HUES48 (cell line): ENCODE measurements around the gene AK2.
"Not testable (repeated sequence)": the region's sequence is repeated elsewhere in the genome, so short reads cannot be mapped to it uniquely, and the experiment has no call there.

Experiments used
- H3K27ac ChIP-seq: one replicate; pipeline ENCODE4 v1.7.0; 2013; ENCODE audit warnings: low read depth, low read length, inconsistent platforms
- H3K27me3 ChIP-seq: 2 replicates; pipeline ENCODE4 v1.6.1; 2013; ENCODE audit warnings: mild to moderate bottlenecking, low read length; ENCODE audit not compliant: control insufficient read depth, insufficient read depth
- H3K36me3 ChIP-seq: 2 replicates; pipeline ENCODE4 v1.6.1; 2013; ENCODE audit warnings: low read length; ENCODE audit not compliant: control insufficient read depth, insufficient read depth
- H3K4me1 ChIP-seq: 2 replicates; pipeline ENCODE4 v1.6.1; 2013; ENCODE audit warnings: mild to moderate bottlenecking, low read length; ENCODE audit not compliant: control insufficient read depth, insufficient read depth
- H3K4me3 ChIP-seq: 2 replicates; pipeline ENCODE4 v1.5.1; 2013; ENCODE audit warnings: mild to moderate bottlenecking, low read depth, low read length
- H3K9ac ChIP-seq: 2 replicates; pipeline ENCODE4 v1.6.1; 2013; ENCODE audit warnings: mild to moderate bottlenecking, low read depth, low read length, moderate library complexity
- H3K9me3 ChIP-seq: 2 replicates; pipeline ENCODE4 v1.6.1; 2013; ENCODE audit warnings: low read length; ENCODE audit not compliant: control insufficient read depth, insufficient read depth

AK2 gene

DNA sequence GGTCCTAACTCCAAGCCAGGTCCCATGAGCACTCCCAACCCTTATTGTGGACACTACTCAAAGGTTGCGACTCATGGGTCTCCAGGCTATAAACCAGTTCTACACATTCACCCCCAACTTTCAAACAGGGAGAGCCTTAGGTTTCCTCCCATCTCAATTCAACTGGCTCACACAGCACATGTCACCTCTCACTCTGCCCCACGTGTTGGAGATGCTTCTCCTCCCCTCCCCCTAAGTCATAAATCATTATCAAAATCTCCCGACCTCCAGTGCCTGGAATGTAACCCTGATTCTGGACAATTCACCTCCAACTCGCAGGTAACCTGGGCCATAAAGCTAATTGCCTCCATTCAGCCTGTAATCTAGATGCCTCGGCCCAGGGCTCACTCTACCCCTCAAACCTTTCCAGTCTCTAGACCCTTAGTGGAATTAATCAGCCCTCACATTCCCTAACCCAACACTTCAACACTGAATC lies 595 bp downstream of the AK2 start:
- Histone ChIP-seq H3K9me3 (no peaks in the 10 kb centered on the region), H3K27ac (peak overlapping the region; percentile 46), H3K4me3 (peak overlapping the region; percentile 71), H3K27me3 (no peaks in the 10 kb centered on the region), H3K36me3 (peaks cover 22% of the 10 kb centered on the region), H3K4me1 (peaks cover 9% of the 10 kb centered on the region), H3K9ac (peak overlapping the region; percentile 64)

DNA sequence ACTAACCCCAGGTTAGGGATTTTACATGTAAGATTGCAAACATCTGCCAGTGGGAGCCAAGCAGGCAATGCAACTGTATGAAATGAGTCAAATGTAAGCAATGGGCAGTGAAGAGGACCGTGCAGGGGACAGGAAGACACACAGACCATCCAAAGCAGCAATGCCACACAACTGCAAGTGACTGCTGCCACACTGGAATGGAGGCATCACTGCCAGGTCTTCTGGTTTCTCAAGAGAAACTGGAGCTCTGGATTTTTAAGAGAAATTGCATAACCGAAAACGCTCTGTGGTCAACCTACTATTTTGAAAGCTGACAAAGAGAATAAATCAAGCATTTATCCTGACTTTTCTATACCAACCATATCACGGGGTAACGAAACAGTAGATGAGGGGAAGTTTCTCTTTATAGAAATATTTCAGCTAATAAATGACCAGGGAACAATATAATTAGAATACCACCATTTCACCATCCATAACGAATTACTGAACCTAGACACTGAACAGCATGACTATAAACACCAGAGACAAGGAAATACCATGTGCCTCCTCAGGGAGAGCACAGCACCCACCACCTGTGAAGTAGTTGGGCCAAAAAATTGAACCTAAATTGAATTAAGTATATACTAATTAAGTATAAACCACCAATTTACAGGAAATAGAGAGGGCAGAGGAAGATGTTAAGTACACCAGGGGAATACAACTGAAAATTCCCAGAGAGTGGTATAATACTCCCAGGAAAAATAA lies 4.4 kb downstream of the AK2 start:
- Histone ChIP-seq H3K9ac (no peak overlapping the region), H3K4me3 (no peak overlapping the region), H3K27me3 (no peaks in the 10 kb centered on the region), H3K9me3 (no peaks in the 10 kb centered on the region), H3K36me3 (peaks cover 31% of the 10 kb centered on the region), H3K4me1 (peaks cover 14% of the 10 kb centered on the region), H3K27ac (no peak overlapping the region)

DNA sequence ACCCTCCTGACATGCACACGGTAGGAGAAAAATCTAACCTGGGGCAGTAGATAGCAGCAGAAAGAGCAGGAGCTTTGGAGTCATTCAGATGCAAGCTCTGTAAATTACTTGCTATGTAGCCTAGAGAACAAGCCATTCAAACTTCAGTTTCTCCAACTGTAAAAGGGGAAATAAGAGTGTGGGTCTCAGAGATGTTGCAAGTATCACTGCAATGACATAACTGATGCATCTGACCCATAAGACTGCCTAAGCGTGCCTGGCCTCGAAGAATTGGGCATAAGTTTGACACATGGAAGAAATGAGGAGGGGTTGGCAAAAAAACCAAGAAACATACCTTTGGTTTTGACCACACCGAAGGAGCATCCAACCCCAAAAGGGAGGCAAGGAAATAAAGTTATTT lies 5.2 kb downstream of the AK2 start:
- Histone ChIP-seq H3K4me3 (no peak overlapping the region), H3K4me1 (peaks cover 14% of the 10 kb centered on the region), H3K9ac (no peak overlapping the region), H3K9me3 (no peaks in the 10 kb centered on the region), H3K36me3 (peaks cover 31% of the 10 kb centered on the region), H3K27ac (no peak overlapping the region), H3K27me3 (no peaks in the 10 kb centered on the region)

DNA sequence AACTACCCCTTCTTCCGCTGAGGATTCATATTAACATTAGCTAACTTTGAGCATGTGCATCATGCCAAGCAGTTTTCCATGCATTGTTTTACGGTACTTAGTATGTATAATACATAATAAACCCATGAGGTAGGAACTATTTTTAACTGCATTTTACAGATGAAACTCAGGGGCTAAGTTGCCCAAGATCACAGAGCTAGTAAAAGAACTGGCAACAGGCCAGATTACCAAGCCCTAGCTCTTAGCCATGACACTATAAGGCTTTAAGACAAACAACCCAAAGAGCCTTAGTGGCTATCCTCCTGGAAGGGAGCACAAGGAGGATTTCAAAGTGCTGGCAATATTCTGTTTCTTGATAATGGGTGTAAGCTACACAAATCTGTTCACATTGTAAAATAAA lies 6.1 kb downstream of the AK2 start:
- Histone ChIP-seq H3K36me3 (peaks cover 31% of the 10 kb centered on the region), H3K27me3 (no peaks in the 10 kb centered on the region), H3K9me3 (no peaks in the 10 kb centered on the region), H3K27ac (no peak overlapping the region), H3K9ac (no peak overlapping the region), H3K4me3 (no peak overlapping the region), H3K4me1 (peaks cover 9% of the 10 kb centered on the region)

DNA sequence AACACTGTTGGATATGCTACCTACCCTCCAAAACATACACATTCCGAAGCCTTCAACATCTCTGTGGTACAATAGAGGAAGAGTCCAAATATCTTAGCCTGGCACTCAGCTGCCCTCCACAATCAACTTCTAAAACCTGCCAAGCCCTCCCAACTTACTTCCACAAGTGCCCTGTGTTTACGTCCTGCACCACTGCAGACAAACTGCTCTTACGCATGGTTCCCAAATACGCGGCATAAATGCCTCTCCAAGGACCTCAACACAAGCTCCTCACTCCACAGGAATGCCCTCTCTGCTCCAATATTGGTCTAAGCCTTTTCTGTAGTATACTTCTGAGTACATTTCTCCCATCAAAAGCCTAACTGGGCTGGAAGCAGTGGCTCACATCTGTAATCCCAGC lies 6.8 kb downstream of the AK2 start:
- H3K36me3 ChIP-seq, result peaks cover 29% of the 10 kb centered on the region
- H3K27ac ChIP-seq, result no peak overlapping the region
- no peak overlapping the region for H3K9ac ChIP-seq
- H3K9me3 ChIP-seq, result no peaks in the 10 kb centered on the region
- H3K4me1 ChIP-seq, result peaks cover 5% of the 10 kb centered on the region; the same call in 1 of the 2 replicates
- no peaks in the 10 kb centered on the region for H3K27me3 ChIP-seq
- H3K4me3 ChIP-seq, result no peak overlapping the region

DNA sequence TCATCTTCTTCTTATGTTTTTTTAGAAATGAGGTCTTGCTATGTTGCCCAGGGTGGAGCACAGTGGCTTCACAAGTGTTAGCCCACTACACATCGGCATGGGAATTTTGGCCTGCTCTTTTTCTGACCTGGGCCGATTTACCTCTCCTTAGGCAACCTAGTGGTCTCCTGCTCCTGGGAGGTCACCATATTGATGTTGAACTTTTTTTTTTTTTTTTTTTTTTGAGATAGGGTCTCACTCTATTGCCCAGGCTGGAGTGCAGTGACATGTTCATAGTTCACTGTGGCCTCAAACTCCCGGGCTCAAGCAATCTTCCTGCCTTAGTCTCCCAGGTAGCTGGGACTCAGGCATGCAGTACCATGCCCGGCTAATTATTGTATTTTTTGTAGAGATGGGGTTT lies 7.5 kb downstream of the AK2 start:
- Histone ChIP-seq H3K27me3 (no peaks in the 10 kb centered on the region), H3K27ac (no peak overlapping the region), H3K9me3 (no peaks in the 10 kb centered on the region), H3K4me3 (no peak overlapping the region), H3K36me3 (peaks cover 30% of the 10 kb centered on the region), H3K4me1 (peaks cover 5% of the 10 kb centered on the region; the same call in 1 of the 2 replicates), H3K9ac (no peak overlapping the region)

DNA sequence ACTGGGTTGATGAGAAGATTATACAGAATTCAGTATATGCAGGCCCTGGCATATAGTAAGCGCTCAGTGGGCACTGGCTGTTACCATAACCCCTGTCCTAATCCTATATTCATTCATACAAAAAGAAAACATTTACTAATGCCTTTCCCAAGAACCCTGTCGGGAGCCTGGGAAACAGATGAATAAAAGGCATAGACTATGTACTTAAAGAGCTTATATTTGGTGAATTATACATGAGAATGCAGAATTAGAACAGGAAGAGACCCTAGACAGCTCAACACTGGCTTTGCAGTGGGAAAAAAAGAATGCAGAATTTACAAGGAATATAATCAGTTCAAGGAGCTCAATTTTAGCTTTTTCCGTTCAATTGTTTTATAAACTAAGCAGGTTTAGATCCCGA lies 10.9 kb downstream of the AK2 start:
- Histone ChIP-seq H3K4me3 (no peak overlapping the region), H3K27ac (no peak overlapping the region), H3K9ac (no peak overlapping the region), H3K4me1 (peaks cover 5% of the 10 kb centered on the region; the same call in 1 of the 2 replicates), H3K9me3 (no peaks in the 10 kb centered on the region), H3K36me3 (peaks cover 43% of the 10 kb centered on the region), H3K27me3 (no peaks in the 10 kb centered on the region)

DNA sequence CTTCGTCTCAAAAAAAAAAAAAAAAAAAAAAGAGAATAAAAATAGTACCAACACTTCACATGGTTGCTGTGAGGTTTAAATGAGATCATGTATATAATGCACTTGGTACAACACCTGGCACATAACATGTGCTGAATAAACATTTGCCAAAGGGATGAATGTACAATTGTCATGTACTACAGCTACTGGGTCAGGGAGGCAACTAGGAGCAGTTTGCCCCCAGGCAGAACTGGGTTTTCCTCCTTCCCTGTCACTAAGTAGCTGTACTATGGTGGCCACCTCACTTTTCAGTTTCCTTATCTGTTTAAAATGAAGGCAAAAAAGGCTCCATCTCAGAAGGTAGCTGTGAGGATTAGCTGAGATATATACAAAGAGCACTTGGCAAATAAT lies 11.5 kb downstream of the AK2 start:
- Histone ChIP-seq H3K4me3 (no peak overlapping the region), H3K36me3 (peaks cover 48% of the 10 kb centered on the region), H3K9ac (no peak overlapping the region), H3K27me3 (no peaks in the 10 kb centered on the region), H3K4me1 (peaks cover 5% of the 10 kb centered on the region; the same call in 1 of the 2 replicates), H3K9me3 (no peaks in the 10 kb centered on the region), H3K27ac (no peak overlapping the region)

DNA sequence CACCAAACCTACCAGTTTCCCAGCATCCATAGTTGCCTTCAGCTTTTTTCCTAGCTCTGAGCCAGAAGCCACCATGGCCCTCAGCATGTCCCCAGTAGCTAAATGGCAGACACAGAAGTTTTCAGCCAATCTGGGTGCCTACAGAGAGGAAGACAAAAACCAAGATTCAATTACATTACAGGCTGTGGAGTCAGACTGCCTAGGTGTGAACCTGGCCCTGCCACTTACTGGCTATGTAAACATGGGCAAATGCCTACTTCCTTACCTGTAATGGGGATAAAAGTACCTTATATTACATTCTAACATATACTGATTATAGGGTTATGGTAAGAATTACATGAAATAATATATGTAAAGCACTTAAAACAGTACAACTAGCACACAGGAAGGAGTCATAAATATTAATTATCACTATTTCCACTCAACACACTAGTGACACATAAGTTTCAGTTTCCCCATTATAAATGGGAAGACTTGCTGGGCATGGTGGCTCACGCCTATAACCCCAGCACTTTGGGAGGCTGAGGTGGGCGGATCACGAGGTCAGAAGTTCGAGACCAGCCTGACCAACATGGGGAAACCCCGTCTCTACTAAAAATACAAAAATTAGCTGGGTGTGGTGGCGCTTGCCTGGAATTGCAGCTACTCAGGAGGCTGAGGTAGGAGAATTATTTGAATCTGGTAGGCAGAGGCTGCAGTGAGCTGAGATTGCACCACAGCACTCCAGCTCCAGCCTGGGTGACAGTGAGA lies 12.1 kb downstream of the AK2 start:
- H3K27me3 ChIP-seq, H3K27ac ChIP-seq, H3K9me3 ChIP-seq, H3K4me3 ChIP-seq, H3K4me1 ChIP-seq, H3K9ac ChIP-seq: not testable (repeated sequence)
- H3K36me3 ChIP-seq, result peaks cover 54% of the 10 kb centered on the region

DNA sequence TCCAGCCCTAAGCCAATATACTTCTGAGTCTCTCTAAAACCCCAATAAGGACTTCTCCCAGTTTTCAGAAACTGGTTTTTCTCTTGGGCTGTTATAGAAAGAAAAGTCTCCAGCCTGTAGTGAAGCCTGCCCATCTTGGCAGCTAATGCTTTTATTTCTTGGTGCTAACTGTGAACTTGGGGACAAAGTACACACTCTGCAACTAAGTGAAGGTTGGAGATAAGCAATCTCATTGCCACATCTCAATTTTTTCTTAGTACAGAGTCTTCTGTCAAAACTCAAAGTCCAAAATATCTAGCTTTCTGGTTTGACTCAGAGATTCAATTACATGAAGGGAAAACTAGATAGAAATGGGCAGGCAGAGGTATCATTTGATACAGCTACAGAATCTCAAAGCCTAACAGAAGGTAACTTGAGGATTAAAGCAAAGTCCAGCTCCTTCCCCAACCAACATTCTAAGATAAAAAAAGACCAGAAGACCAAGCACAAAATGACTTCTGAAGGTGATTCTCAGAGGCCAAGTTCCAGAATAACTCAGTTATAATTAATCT lies 14.0 kb downstream of the AK2 start:
- Histone ChIP-seq H3K4me1 (no peaks in the 10 kb centered on the region), H3K36me3 (peaks cover 67% of the 10 kb centered on the region), H3K9me3 (no peaks in the 10 kb centered on the region), H3K4me3 (no peak overlapping the region), H3K9ac (no peak overlapping the region), H3K27ac (no peak overlapping the region), H3K27me3 (no peaks in the 10 kb centered on the region)
